Tibial nerve (tissue), 4 donors: ENCODE data around the gene COL4A6. TPM values are rescaled to one million over a fixed set of nuclear protein-coding genes. Genes with fewer than 3 reads are reported as not detected.

Experiments used
- DNase-seq, 2 donors: peaks; one replicate each; pipeline ENCODE4 v3.0.0-alpha.2; 2019; ENCODE audit warnings: low spot score in 2 of 2
- H3K27ac ChIP-seq, 4 donors: fragments of 200-600 bp; sonication (generic) in 3 of 4; one replicate each; pipeline ENCODE4 v1.5.1; 2017 to 2019; ENCODE audit warnings: mild to moderate bottlenecking in 1 of 4
- H3K27me3 ChIP-seq, 2 donors: fragments of 200-600 bp; sonication (generic) in 1 of 2; one replicate each; pipeline versions ENCODE4 v1.5.1 to v1.6.0; 2017 to 2019
- H3K36me3 ChIP-seq, 3 donors: fragments of 200-600 bp; sonication (generic); one replicate each; pipeline ENCODE4 v1.5.1; 2018 to 2019
- H3K4me1 ChIP-seq, 4 donors: fragments of 200-600 bp; sonication (generic) in 3 of 4; one replicate each; pipeline ENCODE4 v1.5.1; 2017 to 2019
- H3K4me3 ChIP-seq, 4 donors: fragments of 200-600 bp; sonication (generic) in 3 of 4; one replicate each; pipeline ENCODE4 v1.5.1; 2017 to 2019; ENCODE audit warnings: mild to moderate bottlenecking in 1 of 4, moderate library complexity in 1 of 4
- H3K9me3 ChIP-seq, 4 donors: fragments of 200-600 bp; sonication (generic) in 3 of 4; one replicate each; pipeline ENCODE4 v1.5.1; 2017 to 2019
- EP300 ChIP-seq, 2 donors: sonication (generic); formaldehyde crosslinking; IDR thresholded peaks; one replicate each; pipeline ENCODE4 v1.6.1; 2017; ENCODE audit warnings: antibody characterized with exemption in 2 of 2, mild to moderate bottlenecking in 1 of 2
- POLR2A ChIP-seq, 2 donors: fragments of 450-650 bp; IDR thresholded peaks; one replicate each; pipeline ENCODE4 v1.6.1; 2017; ENCODE audit warnings: antibody characterized with exemption in 2 of 2, mild to moderate bottlenecking in 2 of 2, moderate library complexity in 2 of 2
- WGBS, 2 donors: methylation state at CpG; one replicate each; pipeline ENCODE4 v1.1.5; 2018; 5-methylcytosine and 5-hydroxymethylcytosine counted together
- total RNA-seq, 4 donors: library from RNA; depleted of rRNA; stranded (reverse); fragments of >200 nt; gene quantifications; one replicate each; pipeline ENCODE4 v1.1.0, GENCODE V29; 2016
- TF ChIP-seq, protein P1 (sequence below), 5 experiments: fragments of 200-600 bp in 3 of 5; fragments of 450-650 bp in 2 of 5; sonication (generic) in 3 of 5; IDR thresholded peaks; one replicate each; pipeline ENCODE4 v1.5.1; 2016 to 2019; ENCODE audit warnings: antibody characterized with exemption in 5 of 5, mild to moderate bottlenecking in 3 of 5, moderate library complexity in 2 of 5

The COL4A6 gene
- total RNA-seq, 4 donors from 2014 or later = under 0.01 to 1.4 (median 0.21) TPM

DNA sequence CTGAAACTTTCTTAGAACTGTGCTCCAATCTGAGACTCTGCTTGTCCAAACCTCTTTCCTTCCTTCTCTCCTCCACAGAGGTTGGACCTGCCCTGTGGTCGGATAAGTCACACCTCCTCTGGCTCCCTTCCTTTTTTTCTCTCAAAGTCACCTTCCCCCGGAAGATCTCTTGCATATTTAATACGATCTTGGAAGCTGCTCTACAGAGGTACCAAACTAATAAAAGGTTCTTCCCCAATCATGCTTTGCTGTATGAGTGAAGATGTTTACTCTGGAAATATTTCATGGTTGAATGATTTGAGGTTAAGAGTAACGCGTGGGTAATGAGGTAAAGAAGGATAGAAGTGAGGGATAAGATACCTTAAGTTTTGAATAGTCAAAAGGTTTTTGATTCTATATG, 180.7 kb downstream of the COL4A6 start:
- H3K27me3 ChIP-seq = peaks cover 0 to 15% of the 10 kb centered on the region in 2 donors
- no peak overlapping the region for H3K27ac ChIP-seq
- TF ChIP-seq, protein P1, sequence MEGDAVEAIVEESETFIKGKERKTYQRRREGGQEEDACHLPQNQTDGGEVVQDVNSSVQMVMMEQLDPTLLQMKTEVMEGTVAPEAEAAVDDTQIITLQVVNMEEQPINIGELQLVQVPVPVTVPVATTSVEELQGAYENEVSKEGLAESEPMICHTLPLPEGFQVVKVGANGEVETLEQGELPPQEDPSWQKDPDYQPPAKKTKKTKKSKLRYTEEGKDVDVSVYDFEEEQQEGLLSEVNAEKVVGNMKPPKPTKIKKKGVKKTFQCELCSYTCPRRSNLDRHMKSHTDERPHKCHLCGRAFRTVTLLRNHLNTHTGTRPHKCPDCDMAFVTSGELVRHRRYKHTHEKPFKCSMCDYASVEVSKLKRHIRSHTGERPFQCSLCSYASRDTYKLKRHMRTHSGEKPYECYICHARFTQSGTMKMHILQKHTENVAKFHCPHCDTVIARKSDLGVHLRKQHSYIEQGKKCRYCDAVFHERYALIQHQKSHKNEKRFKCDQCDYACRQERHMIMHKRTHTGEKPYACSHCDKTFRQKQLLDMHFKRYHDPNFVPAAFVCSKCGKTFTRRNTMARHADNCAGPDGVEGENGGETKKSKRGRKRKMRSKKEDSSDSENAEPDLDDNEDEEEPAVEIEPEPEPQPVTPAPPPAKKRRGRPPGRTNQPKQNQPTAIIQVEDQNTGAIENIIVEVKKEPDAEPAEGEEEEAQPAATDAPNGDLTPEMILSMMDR (IDR thresholded peaks at IDR 0.05) = no peak
- TF ChIP-seq POLR2A (IDR thresholded peaks at IDR 0.05) (no peak), EP300 (IDR thresholded peaks at IDR 0.05) (no peak)
- H3K4me1 ChIP-seq = no peaks in the 10 kb centered on the region
- WGBS, 2 donors = 52 to 56% methylated on average over 5 of the region's 5 CpGs
- DNase-seq = no peak
- no peaks in the 10 kb centered on the region for H3K36me3 ChIP-seq
- H3K9me3 ChIP-seq = no peaks in the 10 kb centered on the region
- H3K4me3 ChIP-seq = no peak overlapping the region

DNA sequence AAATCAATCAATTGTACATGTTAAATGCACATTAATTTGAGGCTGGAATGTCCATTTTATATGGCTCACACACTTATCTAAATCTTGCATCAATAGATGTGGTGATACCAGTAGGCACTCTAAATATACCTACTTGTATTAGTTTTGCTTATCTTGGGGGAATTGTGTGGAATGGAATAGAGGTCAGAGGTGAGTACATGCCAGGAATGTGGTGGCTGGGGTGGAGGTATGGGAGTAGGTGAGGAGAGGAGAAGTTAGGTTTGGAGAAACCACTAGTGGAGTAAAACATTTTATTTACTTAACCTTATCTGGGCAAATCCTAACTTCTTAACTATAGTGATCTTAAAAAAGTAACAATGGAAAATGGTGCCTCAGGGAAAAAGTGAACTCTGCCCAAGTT, 183.6 kb downstream of the COL4A6 start:
- H3K27ac ChIP-seq = no peak overlapping the region
- peaks cover 0 to 33% of the 10 kb centered on the region in 2 donors for H3K27me3 ChIP-seq
- no peak for DNase-seq
- H3K4me1 ChIP-seq = no peaks in the 10 kb centered on the region
- no peaks in the 10 kb centered on the region for H3K9me3 ChIP-seq
- TF ChIP-seq, protein P1 (IDR thresholded peaks at IDR 0.05) = no peak
- TF ChIP-seq EP300 (IDR thresholded peaks at IDR 0.05) (no peak), POLR2A (IDR thresholded peaks at IDR 0.05) (no peak)
- H3K4me3 ChIP-seq = no peak overlapping the region
- H3K36me3 ChIP-seq = no peaks in the 10 kb centered on the region

DNA sequence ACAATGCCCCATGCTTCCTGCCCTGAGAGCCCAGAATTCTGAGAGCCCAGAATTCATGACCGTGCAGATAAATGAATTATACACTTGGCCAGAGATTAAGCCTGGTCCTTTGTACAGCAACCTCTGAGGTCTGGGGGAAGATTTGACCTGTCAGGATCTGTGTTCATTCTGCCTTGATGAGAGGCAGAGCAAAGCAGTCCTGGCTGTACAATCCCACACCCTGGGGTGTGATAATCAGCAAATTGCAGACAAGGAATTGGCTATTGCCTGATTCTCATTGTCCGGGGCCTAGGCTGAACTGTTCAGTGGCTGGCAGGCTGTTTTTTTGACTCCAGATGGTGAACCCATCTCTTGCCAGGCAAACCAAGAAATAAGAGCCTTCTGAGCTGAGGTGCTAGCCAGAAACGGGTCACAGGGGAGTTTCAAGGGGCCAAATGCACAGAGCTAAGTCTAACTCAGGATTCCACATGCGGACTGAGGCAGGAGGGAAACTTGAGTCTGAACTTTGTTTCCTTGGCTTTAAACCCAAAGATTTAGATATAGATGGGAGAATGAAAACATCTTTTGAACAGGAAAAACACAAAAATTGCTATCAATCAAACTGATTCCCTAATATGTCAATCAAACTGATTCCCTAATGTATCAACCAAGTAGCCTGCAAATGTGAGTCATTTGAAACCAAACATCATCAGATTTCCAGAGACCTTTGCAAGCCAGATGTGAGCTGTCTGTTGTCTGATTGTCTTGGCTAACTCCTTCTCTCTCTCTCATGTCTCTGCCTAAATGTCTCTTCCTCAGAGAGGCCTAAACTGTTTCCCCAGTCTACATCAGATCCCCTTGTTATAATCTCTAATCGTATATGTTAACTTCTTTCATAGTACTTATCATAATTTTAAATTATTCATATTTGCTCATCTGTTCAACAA, 187.3 kb downstream of the COL4A6 start:
- 62 to 73% methylated on average over 3 to 5 of the region's 5 CpGs for WGBS, 2 donors

DNA sequence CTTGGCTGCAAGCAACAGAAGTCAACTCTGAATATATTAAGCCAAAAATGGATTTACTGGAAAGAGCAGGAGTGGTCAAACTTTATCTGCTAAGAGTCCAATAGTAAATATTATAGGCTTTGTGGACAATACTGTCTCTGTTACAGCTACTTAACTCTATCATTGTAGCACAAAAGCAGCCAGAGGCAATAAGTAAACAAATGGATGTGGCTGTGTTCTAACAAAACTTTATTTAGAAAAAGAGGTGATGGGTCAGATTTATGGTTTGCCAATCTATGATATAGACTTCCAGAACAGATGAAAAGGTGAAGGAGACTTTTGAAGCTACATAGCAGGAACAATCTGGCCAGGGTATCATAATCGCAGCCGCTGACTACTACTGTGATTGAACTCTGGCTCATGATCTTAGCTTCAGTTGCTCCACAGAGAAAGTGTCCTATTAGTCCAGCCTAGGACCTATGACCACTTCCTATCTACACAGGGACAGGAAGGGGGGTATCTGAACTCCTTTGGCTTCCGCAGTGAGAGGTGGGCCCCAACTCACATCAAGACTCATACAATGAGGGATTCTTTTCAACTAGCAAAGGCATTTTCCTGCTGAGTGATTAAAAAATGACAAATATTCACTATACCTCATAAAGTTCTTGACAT, 191.8 kb downstream of the COL4A6 start:
- 85 to 97% methylated on average over 3 of the region's 3 CpGs for WGBS, 2 donors
- Histone ChIP-seq H3K27me3 (peaks cover 0 to 27% of the 10 kb centered on the region in 2 donors), H3K4me1 (no peaks in the 10 kb centered on the region), H3K9me3 (no peaks in the 10 kb centered on the region), H3K4me3 (no peak overlapping the region), H3K27ac (no peak overlapping the region), H3K36me3 (no peaks in the 10 kb centered on the region)
- TF ChIP-seq EP300 (IDR thresholded peaks at IDR 0.05) (no peak), POLR2A (IDR thresholded peaks at IDR 0.05) (no peak)
- TF ChIP-seq, protein P1 (IDR thresholded peaks at IDR 0.05) = no peak
- no peak for DNase-seq

More for the DNA sequence above, 187.3 kb downstream of the COL4A6 start:
- TF ChIP-seq EP300 (IDR thresholded peaks at IDR 0.05) (no peak), POLR2A (IDR thresholded peaks at IDR 0.05) (no peak)
- TF ChIP-seq, protein P1 (IDR thresholded peaks at IDR 0.05) = no peak
- Histone ChIP-seq H3K9me3 (no peaks in the 10 kb centered on the region), H3K4me1 (no peaks in the 10 kb centered on the region), H3K4me3 (no peak overlapping the region), H3K27me3 (peaks cover 0 to 28% of the 10 kb centered on the region in 2 donors), H3K27ac (no peak overlapping the region), H3K36me3 (no peaks in the 10 kb centered on the region)
- no peak for DNase-seq

DNA sequence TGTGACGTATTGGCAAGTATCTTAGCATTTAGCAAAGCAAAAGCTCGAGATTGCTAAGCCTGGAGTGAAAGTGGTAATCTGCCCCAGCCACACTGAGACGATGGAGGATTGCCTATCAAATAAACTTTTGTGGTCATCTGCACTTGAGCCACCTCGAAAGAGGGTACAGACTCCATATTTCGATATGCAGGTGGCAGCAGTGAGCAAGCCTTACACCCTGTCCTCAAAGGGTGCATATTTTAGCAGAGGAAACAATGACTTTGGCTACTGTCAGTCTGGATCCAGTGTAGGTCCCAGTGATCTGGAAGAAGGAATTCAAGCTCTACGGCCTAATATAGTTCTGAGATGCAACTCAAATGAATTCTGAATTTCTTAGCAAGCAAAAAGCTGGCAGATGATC, 192.8 kb downstream of the COL4A6 start:
- peaks cover 0 to 17% of the 10 kb centered on the region in 2 donors for H3K27me3 ChIP-seq
- TF ChIP-seq, protein P1 (IDR thresholded peaks at IDR 0.05) = no peak
- no peak for TF ChIP-seq POLR2A (IDR thresholded peaks at IDR 0.05)
- WGBS, 2 donors = 61 to 63% methylated on average over 5 to 6 of the region's 6 CpGs

More for the DNA sequence above, 192.8 kb downstream of the COL4A6 start:
- Histone ChIP-seq H3K27ac (no peak overlapping the region), H3K36me3 (no peaks in the 10 kb centered on the region), H3K4me1 (no peaks in the 10 kb centered on the region), H3K4me3 (no peak overlapping the region), H3K9me3 (no peaks in the 10 kb centered on the region)
- no peak for DNase-seq
